Karpas-422 (cell line): Measurements from ENCODE around the gene HDAC1. TPM values are rescaled to one million over a fixed set of nuclear protein-coding genes. Genes with fewer than 3 reads are reported as not detected.

Experiments used
- DNase-seq: peaks from one replicate; pipeline ENCODE4 v3.0.0-alpha.2; 2015
- H2AFZ ChIP-seq: fragments of 200-600 bp; sonication (generic); 2 replicates; pipeline ENCODE4 v1.6.1; 2014; ENCODE audit warnings: antibody characterized with exemption, low read length, mixed read lengths
- H3K27ac ChIP-seq: fragments of 200-600 bp; sonication (generic); 2 replicates; pipeline ENCODE4 v1.5.1; 2014; ENCODE audit warnings: mild to moderate bottlenecking, low read length, moderate library complexity
- H3K27me3 ChIP-seq: fragments of 200-600 bp; sonication (generic); 2 replicates; pipeline ENCODE4 v1.6.1; 2014; ENCODE audit warnings: low read length, mixed read lengths
- H3K36me3 ChIP-seq: fragments of 200-600 bp; sonication (generic); 2 replicates; pipeline ENCODE4 v1.6.1; 2014; ENCODE audit warnings: low read length, mixed read lengths; ENCODE audit not compliant: insufficient read depth
- H3K4me1 ChIP-seq: fragments of 200-600 bp; sonication (generic); 2 replicates; pipeline ENCODE4 v1.6.1; 2014; ENCODE audit warnings: mild to moderate bottlenecking, low read length, mixed read lengths
- H3K4me2 ChIP-seq: fragments of 200-600 bp; sonication (generic); 2 replicates; pipeline ENCODE4 v1.6.1; 2014; ENCODE audit warnings: low read length, low read depth, mild to moderate bottlenecking; ENCODE audit not compliant: poor library complexity, severe bottlenecking
- H3K4me3 ChIP-seq: fragments of 200-600 bp; sonication (generic); 2 replicates; pipeline ENCODE4 v1.5.1; 2014; ENCODE audit warnings: mild to moderate bottlenecking, antibody characterized with exemption, low read length, mixed read lengths
- H3K79me2 ChIP-seq: fragments of 200-600 bp; sonication (generic); 2 replicates; pipeline ENCODE4 v1.6.1; 2014; ENCODE audit warnings: mild to moderate bottlenecking, low read length, mixed read lengths
- H3K9ac ChIP-seq: fragments of 200-600 bp; sonication (generic); 2 replicates; pipeline ENCODE4 v1.6.0; 2014; ENCODE audit warnings: low read length
- H3K9me2 ChIP-seq: fragments of 200-600 bp; sonication (generic), shearing (Covaris generic); replicated peaks from 2 replicates; pipeline ENCODE4 v1.6.0; 2014; ENCODE audit warnings: mild to moderate bottlenecking, low read length, moderate library complexity; ENCODE audit not compliant: insufficient read depth
- H3K9me3 ChIP-seq: fragments of 300-700, 200-600 bp; sonication (generic); 2 replicates; pipeline ENCODE4 v1.6.1; 2014; ENCODE audit warnings: low read length, mixed read lengths
- H4K20me1 ChIP-seq: fragments of 200-600 bp; sonication (generic); 2 replicates; pipeline ENCODE4 v1.6.1; 2014; ENCODE audit warnings: mild to moderate bottlenecking, antibody characterized with exemption, low read length, low read depth; ENCODE audit not compliant: insufficient read depth
- total RNA-seq: library from RNA; depleted of rRNA; stranded (reverse); fragments of >200 nt; shearing (Covaris generic); gene quantifications from 2 replicates; pipeline ENCODE4 v1.2.3, GENCODE V29; 2014; ENCODE audit warnings: low replicate concordance

The HDAC1 gene
- total RNA-seq, 1 experiment from 2014 or later, result 201 TPM

GRCh38 chr1:32335790-32336590, 44.1 kb downstream of the HDAC1 start, which contains the start of gene MARCKSL1:
Gene MARCKSL1, minus strand, starts transcription at chr1:32336233. Its CDS starts 200 bp downstream, at chr1:32336033.
- Histone ChIP-seq H3K9ac (peak within 1 kb of the TSS; percentile 93), H3K9me2 (no peaks in the 10 kb centered on the region), H3K79me2 (peaks cover 16% of the 10 kb centered on the region), H3K4me2 (peak within 1 kb of the TSS; percentile 99), H3K27ac (peak within 1 kb of the TSS; percentile 89), H3K36me3 (peaks cover 23% of the 10 kb centered on the region), H3K4me3 (peak within 1 kb of the TSS; percentile 98), H3K4me1 (peaks cover 61% of the 10 kb centered on the region), H2AFZ (no peak within 1 kb of the TSS), H3K9me3 (no peaks in the 10 kb centered on the region), H3K27me3 (no peaks in the 10 kb centered on the region), H4K20me1 (peaks cover 14% of the 10 kb centered on the region; the same call in 1 of the 2 replicates)
- peak; percentile 94 for DNase-seq

GRCh38 chr1:32336591-32336932, 44.7 kb downstream of the HDAC1 start:
- H3K4me3 ChIP-seq, result peak overlapping the region; percentile 49
- H3K4me1 ChIP-seq, result peaks cover 61% of the 10 kb centered on the region
- H3K36me3 ChIP-seq, result peaks cover 17% of the 10 kb centered on the region; the same call in 1 of the 2 replicates
- H4K20me1 ChIP-seq, result peaks cover 14% of the 10 kb centered on the region; the same call in 1 of the 2 replicates
- H3K27me3 ChIP-seq, result no peaks in the 10 kb centered on the region
- no peaks in the 10 kb centered on the region for H3K9me3 ChIP-seq
- peaks cover 16% of the 10 kb centered on the region for H3K79me2 ChIP-seq
- H3K4me2 ChIP-seq, result peak overlapping the region; percentile 99
- no peak overlapping the region for H2AFZ ChIP-seq
- peak overlapping the region; percentile 84 for H3K27ac ChIP-seq
- DNase-seq, result no peak
- H3K9me2 ChIP-seq, result no peaks in the 10 kb centered on the region
- peak overlapping the region; percentile 59; the same call in 1 of the 2 replicates for H3K9ac ChIP-seq

DNA sequence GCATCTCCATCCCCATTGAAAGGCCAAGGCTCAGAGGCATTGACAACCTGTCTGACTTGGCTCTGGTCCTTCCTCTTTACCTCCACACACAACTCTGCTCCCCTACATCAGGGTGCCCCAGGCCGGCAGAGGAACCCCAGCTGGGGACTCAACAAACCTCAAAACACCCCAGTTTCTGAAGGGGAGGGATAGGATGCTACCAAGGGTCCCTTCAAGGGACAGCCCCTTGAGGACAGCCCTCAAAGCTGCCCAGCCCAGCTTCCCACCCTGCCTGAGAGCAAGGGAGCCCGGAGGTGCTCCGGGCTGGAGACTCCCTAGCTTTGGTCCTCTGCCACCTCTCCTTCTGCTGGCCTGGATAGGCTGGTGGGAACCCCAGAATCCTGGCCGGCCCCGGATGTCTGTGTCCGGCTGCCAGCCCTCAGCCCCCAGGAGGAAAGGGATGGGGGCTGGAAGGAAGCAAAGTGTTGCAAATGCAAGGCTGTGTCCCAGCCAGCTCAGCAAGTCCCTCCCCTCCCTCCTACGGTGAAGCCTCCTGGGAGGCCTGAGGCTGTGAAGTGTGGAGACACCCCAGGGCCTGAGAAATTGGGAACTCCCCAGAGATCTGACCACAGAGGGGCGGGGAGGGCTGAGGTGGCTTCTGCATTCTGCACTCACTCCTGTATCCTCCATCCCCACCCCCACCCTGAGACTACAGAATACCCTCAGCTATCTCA, 45.2 kb downstream of the HDAC1 start:
- H3K9me3 ChIP-seq, result no peaks in the 10 kb centered on the region
- H3K27me3 ChIP-seq, result no peaks in the 10 kb centered on the region
- peak overlapping the region; percentile 99 for H3K4me2 ChIP-seq
- peak overlapping the region; percentile 49 for H3K4me3 ChIP-seq
- peaks cover 14% of the 10 kb centered on the region; the same call in 1 of the 2 replicates for H4K20me1 ChIP-seq
- no peak overlapping the region for H2AFZ ChIP-seq
- H3K4me1 ChIP-seq, result peaks cover 61% of the 10 kb centered on the region
- peak overlapping the region; percentile 59 for H3K9ac ChIP-seq
- H3K27ac ChIP-seq, result peak overlapping the region; percentile 84
- DNase-seq, result peak; percentile 84
- no peaks in the 10 kb centered on the region for H3K9me2 ChIP-seq
- peaks cover 15% of the 10 kb centered on the region; the same call in 1 of the 2 replicates for H3K36me3 ChIP-seq
- peaks cover 16% of the 10 kb centered on the region for H3K79me2 ChIP-seq

GRCh38 chr1:32337855-32338636, 46.2 kb downstream of the HDAC1 start:
- Histone ChIP-seq H3K4me2 (peak overlapping the region; percentile 99), H4K20me1 (peaks cover 14% of the 10 kb centered on the region; the same call in 1 of the 2 replicates), H3K9me3 (no peaks in the 10 kb centered on the region), H3K27me3 (no peaks in the 10 kb centered on the region), H2AFZ (no peak overlapping the region; the same call in 1 of the 2 replicates), H3K9me2 (no peaks in the 10 kb centered on the region), H3K4me1 (peaks cover 57% of the 10 kb centered on the region), H3K4me3 (peak overlapping the region; percentile 49), H3K36me3 (peaks cover 9% of the 10 kb centered on the region; the same call in 1 of the 2 replicates), H3K9ac (peak overlapping the region; percentile 59), H3K79me2 (peaks cover 16% of the 10 kb centered on the region), H3K27ac (peak overlapping the region; percentile 84)
- DNase-seq, result peak; percentile 68

- no peaks in the 10 kb centered on the region for H3K9me3 ChIP-seq
- H3K27ac ChIP-seq, result peak overlapping the region; percentile 84; the same call in 1 of the 2 replicates
- peak overlapping the region; percentile 59 for H3K9ac ChIP-seq
- H2AFZ ChIP-seq, result no peak overlapping the region; the same call in 1 of the 2 replicates
- H4K20me1 ChIP-seq, result peaks cover 14% of the 10 kb centered on the region; the same call in 1 of the 2 replicates
- H3K4me3 ChIP-seq, result peak overlapping the region; percentile 49; the same call in 1 of the 2 replicates
- peaks cover 7% of the 10 kb centered on the region; the same call in 1 of the 2 replicates for H3K36me3 ChIP-seq
- H3K9me2 ChIP-seq, result no peaks in the 10 kb centered on the region
- H3K27me3 ChIP-seq, result no peaks in the 10 kb centered on the region
- peak overlapping the region; percentile 99 for H3K4me2 ChIP-seq
- H3K79me2 ChIP-seq, result peaks cover 16% of the 10 kb centered on the region
- H3K4me1 ChIP-seq, result peaks cover 51% of the 10 kb centered on the region
- DNase-seq, result no peak
Measured at GRCh38 chr1:32338637-32339145, 46.8 kb downstream of the HDAC1 start.

GRCh38 chr1:32339363-32339978, 47.6 kb downstream of the HDAC1 start:
- peak overlapping the region; percentile 59; the same call in 1 of the 2 replicates for H3K9ac ChIP-seq
- H3K27ac ChIP-seq, result no peak overlapping the region
- no peaks in the 10 kb centered on the region for H3K27me3 ChIP-seq
- 0 out of 2 replicates have a peak, but pooled peaks cover 4% of the 10 kb centered on the region for H3K36me3 ChIP-seq
- H3K4me1 ChIP-seq, result peaks cover 43% of the 10 kb centered on the region
- H3K9me2 ChIP-seq, result no peaks in the 10 kb centered on the region
- peaks cover 6% of the 10 kb centered on the region; the same call in 1 of the 2 replicates for H4K20me1 ChIP-seq
- H3K9me3 ChIP-seq, result no peaks in the 10 kb centered on the region
- H3K4me2 ChIP-seq, result peak overlapping the region; percentile 99
- H2AFZ ChIP-seq, result no peak overlapping the region
- H3K79me2 ChIP-seq, result peaks cover 10% of the 10 kb centered on the region
- DNase-seq, result peak; percentile 67
- H3K4me3 ChIP-seq, result no peak overlapping the region

GRCh38 chr1:32341186-32341757, 49.4 kb downstream of the HDAC1 start:
- H3K27ac ChIP-seq, result no peak overlapping the region
- no peaks in the 10 kb centered on the region for H3K79me2 ChIP-seq
- no peak overlapping the region for H3K9ac ChIP-seq
- H4K20me1 ChIP-seq, result no peaks in the 10 kb centered on the region
- no peak for DNase-seq
- H3K27me3 ChIP-seq, result no peaks in the 10 kb centered on the region
- no peak overlapping the region for H3K4me3 ChIP-seq
- no peak overlapping the region for H2AFZ ChIP-seq
- H3K36me3 ChIP-seq, result no peaks in the 10 kb centered on the region
- no peaks in the 10 kb centered on the region for H3K9me3 ChIP-seq
- peaks cover 36% of the 10 kb centered on the region for H3K4me1 ChIP-seq
- H3K9me2 ChIP-seq, result no peaks in the 10 kb centered on the region
- H3K4me2 ChIP-seq, result no peak overlapping the region
